GM18499 (cell line): ENCODE data around the gene SEMA6A.

Experiments
- ATAC-seq: cut with Tn5 transposase; IDR thresholded peaks from one replicate; pipeline ENCODE4 v1.9.1; 2021; ENCODE audit warnings: moderate number of reproducible peaks; ENCODE audit not compliant: insufficient read depth, unreplicated experiment

Gene SEMA6A

DNA sequence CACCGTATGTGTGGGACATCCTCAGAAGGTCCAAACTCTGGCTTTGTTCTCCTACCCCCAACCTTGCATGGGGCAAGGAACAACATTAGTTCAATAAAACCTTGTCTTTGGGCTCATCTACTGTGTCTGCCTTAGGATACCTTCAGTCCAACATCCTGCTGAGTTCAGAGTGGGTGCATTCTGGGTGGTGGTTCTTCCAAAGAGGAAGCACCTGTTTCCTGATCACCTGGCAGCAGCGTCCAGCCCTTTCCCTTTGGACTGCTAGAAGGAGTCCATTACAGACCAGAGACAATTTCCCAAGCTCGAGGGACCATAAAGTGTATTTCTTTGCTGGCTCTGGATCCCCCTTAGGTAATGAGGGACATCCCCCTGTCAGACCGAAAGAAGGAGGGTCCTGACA, 154.1 kb downstream of the SEMA6A start:
- no peak for ATAC-seq

DNA sequence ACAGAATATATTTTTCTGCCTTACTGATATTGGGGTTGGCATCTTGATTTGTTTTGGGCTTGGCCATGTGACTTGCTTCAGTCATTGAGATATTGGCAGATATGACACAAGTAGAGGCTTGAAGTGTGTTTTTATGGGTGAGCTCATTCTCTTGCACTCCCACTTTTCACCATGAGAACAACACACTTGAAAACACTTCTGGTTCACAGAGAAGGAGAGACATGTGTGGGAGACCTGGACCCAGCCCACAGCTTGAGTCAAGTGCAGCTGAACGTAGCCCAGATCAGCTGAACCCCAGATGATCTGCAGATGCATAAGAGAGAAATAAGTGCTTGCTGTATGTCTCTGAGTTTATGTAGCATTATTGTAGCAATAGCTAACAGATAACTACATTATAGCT, 155.4 kb downstream of the SEMA6A start:
- no peak for ATAC-seq

DNA sequence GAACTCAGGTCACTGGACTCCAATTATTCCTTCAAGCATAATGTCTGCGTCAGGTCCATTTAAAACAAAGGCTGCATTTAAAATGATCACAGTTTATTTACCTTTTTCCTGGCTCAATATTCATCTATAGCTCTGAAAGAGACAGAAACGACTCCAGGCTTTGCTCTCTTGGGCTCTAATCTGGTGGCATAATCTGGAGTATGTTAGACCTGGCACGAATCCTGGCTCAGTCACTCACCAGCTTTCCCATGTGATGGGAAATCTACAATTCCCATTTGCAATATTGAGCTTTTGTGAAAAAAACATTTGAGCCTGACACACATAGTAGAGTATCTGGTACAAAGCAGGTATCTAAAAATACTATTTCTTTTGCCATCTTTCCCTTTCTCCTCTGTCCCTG, 155.8 kb downstream of the SEMA6A start:
- no peak for ATAC-seq

- ATAC-seq, result no peak
Observed at GRCh38 chr5:116418016-116418415, 156.6 kb downstream of the SEMA6A start.

DNA sequence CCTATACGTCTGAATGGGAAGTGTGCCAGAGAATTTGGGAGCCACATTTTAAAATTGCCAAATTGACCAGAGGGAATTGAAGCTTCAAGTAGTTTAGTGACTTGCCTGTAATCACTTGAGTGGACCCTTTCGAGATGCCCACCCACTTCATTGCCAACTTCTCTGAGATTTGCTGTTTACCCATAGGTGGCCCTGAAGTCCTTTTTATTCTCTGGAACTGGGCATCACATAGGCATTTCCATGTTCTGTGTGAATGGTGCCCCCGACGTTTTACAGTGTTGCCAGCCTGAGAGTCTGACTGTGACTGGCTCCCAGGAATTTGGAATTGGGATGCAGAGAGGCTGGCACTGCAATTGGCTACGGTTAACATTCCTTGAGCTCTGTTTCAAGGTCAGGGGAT, 158.6 kb downstream of the SEMA6A start:
- ATAC-seq, result no peak

DNA sequence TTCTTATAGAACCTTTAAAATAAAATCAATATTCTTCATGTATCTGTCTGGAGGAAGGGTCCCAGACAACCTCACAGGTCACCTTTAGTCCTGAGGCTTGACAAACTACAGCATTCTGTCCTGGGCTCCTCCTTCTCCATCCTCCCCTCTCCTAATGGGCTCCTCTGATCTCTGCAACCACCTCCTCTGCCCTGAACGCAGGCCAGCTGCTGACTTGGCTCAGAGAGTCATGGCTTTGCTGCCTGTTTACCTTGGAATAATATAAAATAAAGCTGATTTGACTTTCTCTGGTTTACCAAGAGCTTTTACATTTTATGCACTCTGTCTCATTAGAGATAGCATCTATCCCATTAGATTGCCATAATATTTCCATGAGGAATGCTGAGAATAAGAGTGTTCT, 159.4 kb downstream of the SEMA6A start:
- no peak for ATAC-seq

DNA sequence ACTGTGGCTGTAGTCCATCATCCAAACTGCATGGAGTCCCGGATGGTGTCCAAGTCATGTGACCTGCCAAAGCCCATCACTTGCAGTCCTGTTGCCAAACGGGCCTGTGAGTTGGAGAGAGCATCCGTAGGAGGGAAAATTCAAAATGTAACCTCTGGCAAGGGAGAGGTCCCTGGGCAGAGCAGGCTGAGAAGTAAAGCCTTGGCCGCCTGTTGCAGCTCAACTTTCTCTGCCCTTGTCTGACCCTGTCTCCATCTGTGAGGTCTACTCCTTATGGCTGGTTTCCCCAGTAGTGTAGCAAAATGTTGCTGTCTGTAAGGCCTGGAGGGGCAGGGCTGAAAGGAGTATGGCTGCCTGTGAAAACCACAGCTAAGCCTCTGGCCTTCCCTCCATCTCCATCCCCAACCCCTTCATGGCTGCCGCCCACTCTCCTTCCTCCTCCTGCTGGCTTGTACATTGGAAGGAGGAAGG, 163.5 kb downstream of the SEMA6A start:
- no peak for ATAC-seq

GRCh38 chr5:116410336-116410890, 164.2 kb downstream of the SEMA6A start:
- ATAC-seq, result no peak

DNA sequence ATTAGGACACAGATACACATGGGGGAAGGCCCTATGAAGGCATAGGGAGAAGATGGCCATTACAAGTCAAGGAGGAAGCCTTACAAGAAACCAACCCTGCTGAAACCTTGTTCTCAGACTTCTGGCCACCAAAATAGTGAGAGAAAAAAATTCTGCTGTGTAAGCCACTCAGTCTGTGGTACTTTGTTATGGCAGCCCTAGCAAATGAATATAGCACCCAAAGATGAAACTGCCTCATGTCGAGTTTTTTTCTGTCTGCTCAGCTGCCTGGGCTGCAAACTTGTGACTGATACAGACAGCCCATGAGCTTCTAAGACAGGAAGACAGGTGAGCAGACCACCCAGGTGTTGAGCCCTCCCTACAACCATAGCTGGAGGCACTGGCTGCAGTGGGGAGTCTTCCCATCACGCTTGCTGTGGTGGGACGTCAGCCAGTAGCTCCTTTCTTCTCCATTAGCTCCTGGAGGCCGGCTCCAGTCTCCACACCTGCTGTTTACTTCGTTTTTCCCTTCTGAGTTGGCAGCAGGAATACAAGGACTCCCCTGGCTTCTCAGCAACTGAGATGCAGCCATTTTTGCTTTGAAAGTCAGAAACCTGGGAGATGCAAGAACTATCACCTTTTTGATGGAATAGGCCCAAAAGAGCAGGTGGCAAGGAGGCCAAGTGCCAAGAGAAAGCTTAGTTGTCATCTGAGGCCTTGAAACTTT, 164.9 kb downstream of the SEMA6A start:
- ATAC-seq, result no peak

- ATAC-seq, result no peak
Observed at GRCh38 chr5:116406306-116407041, 168.1 kb downstream of the SEMA6A start.

DNA sequence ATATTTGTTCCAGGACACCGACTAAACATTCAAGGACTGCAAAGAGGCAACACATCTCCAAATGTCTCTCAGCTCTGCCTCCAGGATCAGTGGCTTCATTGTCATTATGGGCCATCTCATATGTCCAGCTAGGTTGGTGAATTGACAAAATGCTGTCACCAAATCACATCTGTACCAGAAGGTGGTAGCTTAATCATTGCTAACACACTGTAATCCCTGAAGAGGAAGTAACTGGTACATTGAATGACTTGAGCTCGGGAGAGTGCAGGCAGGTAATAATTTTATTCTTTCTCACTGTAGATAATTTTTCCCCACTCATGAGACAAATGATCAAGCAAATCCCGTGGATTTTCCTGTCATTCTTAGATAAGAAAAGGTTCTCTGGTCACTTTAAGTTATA, 169.8 kb downstream of the SEMA6A start:
- ATAC-seq, result no peak

DNA sequence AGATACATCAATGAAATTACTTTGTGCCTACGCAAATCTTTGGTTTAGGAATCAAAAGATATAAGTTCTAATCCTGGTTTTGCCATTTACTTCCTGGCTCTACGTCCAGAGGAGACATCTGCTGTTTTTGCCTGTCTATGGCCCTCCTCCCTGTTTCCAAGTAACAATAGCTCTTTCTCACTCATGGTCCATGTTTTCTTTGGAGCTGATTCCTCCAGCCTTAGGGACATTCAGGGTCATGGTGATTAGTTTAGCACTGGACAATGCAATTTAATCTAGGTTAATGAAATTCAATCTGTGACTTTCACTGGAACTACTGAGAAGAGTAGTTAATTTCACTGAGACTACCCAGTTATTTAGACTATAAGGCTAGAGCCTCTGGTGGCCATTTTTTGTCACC, 170.6 kb downstream of the SEMA6A start:
- no peak for ATAC-seq

GRCh38 chr5:116402235-116402634, 172.4 kb downstream of the SEMA6A start:
- no peak for ATAC-seq

GRCh38 chr5:116401576-116401975, 173.0 kb downstream of the SEMA6A start:
- ATAC-seq, result no peak

DNA sequence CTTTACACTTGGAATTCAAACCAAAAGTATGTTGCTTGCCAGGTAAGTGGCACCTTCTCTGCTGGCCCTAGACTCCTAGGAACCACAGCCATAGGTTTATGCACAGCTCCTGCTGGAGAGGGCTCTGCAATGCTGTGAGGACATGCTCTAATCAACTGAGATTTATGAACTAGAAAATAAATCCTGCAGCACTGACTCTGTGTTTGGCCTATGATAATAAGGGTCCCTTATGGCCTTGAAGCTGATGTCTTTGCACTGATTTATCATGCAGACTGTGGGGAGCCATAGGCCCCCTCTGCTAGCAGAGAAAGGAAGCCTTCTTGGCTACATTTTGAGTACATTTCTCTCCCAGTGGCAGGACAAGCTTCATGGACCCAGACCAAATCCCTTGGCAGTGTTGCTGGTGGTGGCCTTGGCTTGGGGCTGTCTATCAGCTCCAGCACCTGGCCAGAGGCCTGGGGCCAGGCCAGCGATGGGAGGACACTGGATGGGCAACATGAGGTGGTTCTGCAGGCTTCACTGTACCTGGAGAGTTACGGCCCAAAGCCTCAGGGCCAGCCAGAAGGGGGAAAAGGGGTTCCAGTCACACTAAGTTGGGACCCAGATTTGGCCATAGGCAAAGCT, 178.0 kb downstream of the SEMA6A start:
- no peak for ATAC-seq

DNA sequence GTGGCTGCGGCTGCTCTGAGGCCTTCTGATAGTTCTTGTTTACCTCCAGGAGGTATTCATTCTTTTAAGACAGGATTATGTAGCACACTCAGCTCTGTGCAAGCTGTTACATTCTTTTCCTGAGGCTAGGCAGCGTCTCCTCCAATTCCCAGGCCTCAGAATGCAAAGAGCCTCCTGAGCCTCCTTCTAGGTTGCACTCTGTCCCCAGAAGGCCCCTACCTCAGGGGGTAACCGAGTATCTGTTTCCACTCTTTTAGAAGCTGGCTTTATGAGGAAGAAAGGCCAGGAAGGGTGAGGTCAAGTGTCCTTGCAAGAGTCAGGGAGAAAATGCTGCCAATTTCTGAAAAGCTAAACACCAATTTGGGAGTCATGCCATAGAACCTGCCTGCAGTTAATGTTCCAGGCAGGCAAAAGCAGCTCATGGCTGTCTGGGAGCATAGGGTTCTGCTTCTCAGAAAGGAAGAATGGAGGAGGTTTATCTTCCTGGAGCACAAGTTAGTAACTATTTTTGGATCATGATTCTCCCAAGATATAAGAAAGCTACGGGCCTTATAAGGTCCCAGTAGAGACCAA, 178.9 kb downstream of the SEMA6A start:
- ATAC-seq, result no peak

GRCh38 chr5:116395226-116395625, 179.4 kb downstream of the SEMA6A start:
- ATAC-seq, result no peak

DNA sequence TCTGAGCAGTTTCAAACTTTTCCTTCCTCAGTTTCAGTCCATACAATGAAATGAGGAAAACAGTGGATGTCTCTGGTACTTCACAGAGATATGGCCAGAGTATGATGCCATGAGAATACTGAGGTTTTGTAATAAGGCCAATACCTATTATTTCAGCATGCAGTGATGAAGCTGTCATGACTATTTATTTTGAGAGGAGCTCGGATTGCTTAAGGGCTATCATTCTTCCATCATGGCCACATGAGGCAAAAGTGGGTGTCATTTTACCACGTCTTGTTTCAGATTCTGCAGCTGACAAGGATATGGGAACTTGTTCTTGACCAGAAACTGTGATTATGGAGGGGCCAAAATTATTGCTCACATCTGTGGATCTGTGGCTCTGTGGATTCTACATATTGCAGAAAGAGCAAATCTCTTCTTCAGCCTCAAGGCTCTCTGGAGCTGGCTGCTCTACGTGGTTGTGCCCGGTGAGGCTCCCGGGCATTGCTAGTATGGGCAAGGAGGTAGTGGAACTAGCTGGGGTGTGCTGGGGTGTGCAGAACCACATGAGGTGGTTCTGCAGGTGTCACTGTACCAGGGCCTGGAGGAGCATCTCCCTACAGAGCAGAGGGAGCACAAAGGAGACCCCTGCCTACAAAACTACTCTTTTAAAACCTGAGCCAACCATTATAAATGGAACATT, 180.3 kb downstream of the SEMA6A start:
- ATAC-seq, result no peak
